Kasumi-1 (cell line): Measurements from ENCODE around the gene SEZ6L.
"Not testable (repeated sequence)": the region's sequence is repeated elsewhere in the genome, so short reads cannot be mapped to it uniquely, and the experiment has no call there.

Experiments used
- DNase-seq, 2 experiments: peaks; one replicate each; lab custom pipeline; 2025; lab: John Stamatoyannopoulos, UW

Gene SEZ6L

GRCh38 chr22:26383968-26384556 lies 214.8 kb downstream of the SEZ6L start:
- no peak for DNase-seq

- DNase-seq: no peak
Measured at GRCh38 chr22:26385164-26385563, 215.9 kb downstream of the SEZ6L start.

- no peak for DNase-seq
Measured at GRCh38 chr22:26389125-26389524, 219.9 kb downstream of the SEZ6L start.

- DNase-seq: no peak
Measured at GRCh38 chr22:26391091-26391490, 221.8 kb downstream of the SEZ6L start.

GRCh38 chr22:26391623-26392022 lies 222.4 kb downstream of the SEZ6L start:
- DNase-seq: no peak

GRCh38 chr22:26393929-26394328 lies 224.7 kb downstream of the SEZ6L start:
- DNase-seq: peak in 1 of 2 experiments; percentile 21

- no peak for DNase-seq
Measured at GRCh38 chr22:26394777-26395176, 225.5 kb downstream of the SEZ6L start.

- DNase-seq: no peak
Measured at GRCh38 chr22:26395926-26396325, 226.7 kb downstream of the SEZ6L start.

GRCh38 chr22:26398741-26399153 lies 229.5 kb downstream of the SEZ6L start:
- DNase-seq: peak; percentile 60 to 77

GRCh38 chr22:26399289-26399688 lies 230.0 kb downstream of the SEZ6L start:
- no peak for DNase-seq

GRCh38 chr22:26401726-26402125 lies 232.5 kb downstream of the SEZ6L start:
- no peak for DNase-seq

GRCh38 chr22:26404851-26405421 lies 235.7 kb downstream of the SEZ6L start:
- peak; percentile 94 to 97 for DNase-seq

GRCh38 chr22:26406118-26406517 lies 236.9 kb downstream of the SEZ6L start:
- DNase-seq: no peak

- DNase-seq: not testable (repeated sequence)
Measured at GRCh38 chr22:26408562-26409220, 239.4 kb downstream of the SEZ6L start.

- peak in 1 of 2 experiments; percentile 6 for DNase-seq
Measured at GRCh38 chr22:26409719-26410335, 240.6 kb downstream of the SEZ6L start.

- no peak for DNase-seq
Measured at GRCh38 chr22:26410386-26410785, 241.1 kb downstream of the SEZ6L start.

GRCh38 chr22:26414347-26414746 lies 245.1 kb downstream of the SEZ6L start:
- DNase-seq: no peak

GRCh38 chr22:26416256-26416655 lies 247.0 kb downstream of the SEZ6L start:
- no peak for DNase-seq

- no peak for DNase-seq
Measured at GRCh38 chr22:26416670-26417276, 247.5 kb downstream of the SEZ6L start.

- no peak for DNase-seq
Measured at GRCh38 chr22:26417406-26417805, 248.1 kb downstream of the SEZ6L start.

GRCh38 chr22:26418620-26419019 lies 249.4 kb downstream of the SEZ6L start:
- no peak for DNase-seq

- no peak for DNase-seq
Measured at GRCh38 chr22:26426924-26427323, 257.7 kb downstream of the SEZ6L start.
